GM21723 (cell line): Measurements from ENCODE around the gene GSTM5.
"Not testable (repeated sequence)": the region's sequence is repeated elsewhere in the genome, so short reads cannot be mapped to it uniquely, and the experiment has no call there.

Experiments used
- ATAC-seq: cut with Tn5 transposase; IDR thresholded peaks from one replicate; pipeline ENCODE4 v1.9.1; 2021; ENCODE audit warnings: mild to moderate bottlenecking, moderate library complexity; ENCODE audit not compliant: unreplicated experiment

The GSTM5 gene

DNA sequence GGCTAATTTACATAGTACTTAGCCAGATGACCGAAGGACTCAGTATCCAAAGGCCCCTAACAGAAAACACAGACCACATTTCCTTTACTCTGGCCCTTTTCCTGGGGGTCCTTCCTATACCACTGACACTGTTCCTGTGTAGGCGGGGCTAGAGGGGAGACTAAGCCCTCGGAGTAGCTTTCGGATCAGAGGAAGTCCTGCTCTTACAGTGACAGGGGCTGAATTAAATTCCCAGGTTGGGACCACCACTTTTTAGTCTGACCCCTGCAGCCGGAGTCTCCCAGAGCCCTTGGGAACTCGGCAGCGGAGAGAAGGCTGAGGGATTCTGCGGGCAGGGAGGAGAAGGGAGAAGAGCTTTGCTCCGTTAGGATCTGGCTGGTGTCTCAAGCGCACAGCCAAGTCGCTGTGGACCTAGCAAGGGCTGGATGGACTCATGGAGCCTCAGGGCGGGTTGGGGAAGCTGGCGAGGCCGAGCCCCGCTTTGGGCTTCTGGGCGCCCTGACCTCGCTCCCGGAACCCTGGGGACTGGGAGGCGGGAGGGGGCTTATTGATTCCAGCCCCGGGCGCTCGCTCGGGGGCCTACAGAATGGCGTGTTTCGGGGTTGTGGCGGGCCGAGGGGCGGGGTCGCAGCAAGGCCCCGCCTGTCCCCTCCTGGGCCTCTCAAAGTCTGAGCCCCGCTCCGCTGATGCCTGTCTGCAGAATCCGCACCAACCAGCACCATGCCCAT, at the start of gene GSTM5:
Gene GSTM5 (plus strand): TSS at position 659 of the 728 bp plus-strand sequence. CDS start 62 bp downstream, at position 721.
- ATAC-seq = not testable (repeated sequence)

DNA sequence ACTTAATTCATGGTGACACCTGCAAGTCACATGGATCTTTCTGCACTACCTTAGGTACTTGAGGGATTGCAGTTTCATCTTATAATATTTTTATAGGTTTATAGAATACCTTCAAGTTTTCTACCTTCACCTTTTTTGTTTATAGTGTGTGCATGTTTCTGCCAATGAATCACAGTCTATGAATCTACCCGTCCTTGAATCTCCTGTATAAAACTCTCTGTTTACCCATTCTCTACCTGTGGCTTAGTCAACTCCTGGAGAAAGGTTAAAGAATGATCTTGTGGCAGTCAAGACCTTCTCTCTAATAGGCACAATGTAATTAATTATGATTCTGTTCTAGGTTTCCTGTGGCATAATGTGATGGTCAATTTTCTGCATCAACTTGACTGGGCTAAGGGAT, 47.4 kb upstream of the GSTM5 start:
- no peak for ATAC-seq

DNA sequence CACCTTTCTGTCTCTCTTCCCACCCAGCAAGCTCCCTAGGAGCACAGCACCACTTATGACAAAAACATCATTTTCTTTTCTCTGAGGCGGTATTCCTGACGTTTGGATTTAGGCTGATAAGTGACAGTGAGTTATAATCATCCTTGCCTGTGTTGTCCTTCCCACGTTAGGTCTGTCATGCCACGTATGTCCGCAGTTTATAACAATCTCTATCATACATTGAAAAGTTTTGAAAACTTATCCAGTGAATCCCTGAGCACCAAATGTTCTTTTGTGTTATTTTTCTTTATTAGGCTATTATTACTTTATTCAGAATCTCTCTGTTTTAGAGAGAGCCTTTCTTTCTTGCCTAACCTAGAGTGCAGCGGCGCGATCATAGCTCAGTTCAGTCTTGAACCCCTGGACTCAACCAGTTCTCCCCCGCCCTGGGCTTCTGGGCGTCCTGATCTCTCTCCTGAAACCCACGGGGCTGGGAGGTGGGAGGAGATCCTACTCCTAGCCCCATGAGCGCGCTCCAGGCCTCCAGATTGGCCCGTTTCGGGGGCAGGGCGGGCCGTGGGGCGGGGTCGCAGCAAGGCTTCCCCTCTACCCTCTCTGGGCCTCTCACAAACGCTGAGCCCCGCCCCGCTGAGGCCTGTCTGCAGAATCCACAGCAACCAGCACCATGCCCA, 44.5 kb upstream of the GSTM5 start, which contains the start of gene GSTM2:
Gene GSTM2 (plus strand): TSS at position 606 of the 671 bp plus-strand sequence. CDS start 59 bp downstream, at position 665.
- peak; percentile 99 for ATAC-seq

DNA sequence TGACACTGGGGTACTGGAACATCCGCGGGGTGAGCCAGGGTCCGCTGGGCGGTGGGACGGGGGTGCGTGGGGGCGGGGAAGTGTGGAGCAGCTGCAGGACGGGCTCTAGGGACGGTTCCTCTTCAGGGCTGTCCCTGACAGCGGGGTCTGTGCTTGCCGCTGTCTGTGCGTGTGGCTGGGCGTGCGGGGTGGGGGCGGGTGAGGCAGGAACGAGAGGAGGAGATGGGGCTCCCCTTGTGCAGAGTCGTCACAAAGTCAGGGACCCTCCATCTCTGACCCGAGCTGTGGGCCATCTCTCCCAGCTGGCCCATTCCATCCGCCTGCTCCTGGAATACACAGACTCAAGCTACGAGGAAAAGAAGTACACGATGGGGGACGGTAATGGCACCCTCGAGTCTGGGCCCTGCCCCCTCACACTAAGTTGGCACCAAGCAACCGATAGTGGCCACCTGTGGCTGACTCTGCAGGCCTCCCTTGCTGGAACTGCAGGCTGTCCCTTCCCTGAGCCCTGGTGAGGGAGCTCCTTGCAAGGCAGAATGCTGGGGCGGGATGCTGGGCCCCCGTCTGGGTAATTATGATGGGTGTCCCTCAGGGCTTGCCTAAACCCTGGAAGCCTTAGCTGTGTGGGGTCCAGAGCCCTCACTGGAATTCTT, 43.8 kb upstream of the GSTM5 start:
- ATAC-seq = peak; percentile 29

DNA sequence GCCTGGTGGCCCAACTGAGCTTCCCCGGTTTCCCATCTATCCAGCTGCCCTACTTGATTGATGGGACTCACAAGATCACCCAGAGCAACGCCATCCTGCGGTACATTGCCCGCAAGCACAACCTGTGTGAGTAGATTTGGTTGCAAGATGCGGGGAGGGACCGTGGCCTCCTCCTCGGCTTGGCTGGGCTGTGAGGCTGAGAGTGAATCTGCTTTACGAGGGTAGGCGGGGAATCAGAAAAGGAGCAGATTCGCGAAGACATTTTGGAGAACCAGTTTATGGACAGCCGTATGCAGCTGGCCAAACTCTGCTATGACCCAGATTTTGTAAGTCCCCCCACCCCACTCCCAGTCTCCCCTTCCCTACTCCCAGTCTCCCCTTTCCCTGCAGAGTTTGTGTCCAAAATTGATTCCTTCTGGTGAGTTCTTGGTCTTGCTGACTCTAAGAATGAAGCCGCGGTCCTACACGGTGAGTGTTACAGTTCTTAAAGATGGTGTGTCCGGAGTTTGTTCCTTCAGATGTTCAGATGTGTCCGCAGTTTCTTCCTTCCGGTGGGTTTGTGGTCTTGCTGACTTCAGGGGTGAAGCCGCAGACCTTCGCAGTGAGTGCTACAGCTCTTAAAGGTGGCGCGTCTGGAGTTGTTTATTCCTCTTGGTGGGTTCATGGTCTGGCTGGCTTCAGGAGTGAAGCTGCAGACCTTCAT, 42.7 kb upstream of the GSTM5 start:
- ATAC-seq = no peak

DNA sequence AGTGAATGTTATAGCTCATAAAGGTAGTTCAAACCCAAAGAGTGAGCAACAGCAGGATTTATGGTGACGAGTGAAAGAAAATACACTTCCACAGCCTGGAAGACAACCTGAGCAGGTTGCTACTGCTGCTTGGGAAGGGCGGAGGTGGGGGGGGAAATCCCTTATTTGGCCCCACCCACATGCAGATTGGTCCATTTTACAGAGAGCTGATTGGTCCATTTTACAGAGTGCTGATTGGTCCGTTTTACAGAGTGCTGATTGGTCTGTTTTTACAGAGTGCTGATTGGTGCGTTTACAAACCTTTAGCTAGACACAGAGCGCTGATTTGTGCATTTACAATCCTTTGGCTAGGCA, 42.1 kb upstream of the GSTM5 start:
- not testable (repeated sequence) for ATAC-seq

DNA sequence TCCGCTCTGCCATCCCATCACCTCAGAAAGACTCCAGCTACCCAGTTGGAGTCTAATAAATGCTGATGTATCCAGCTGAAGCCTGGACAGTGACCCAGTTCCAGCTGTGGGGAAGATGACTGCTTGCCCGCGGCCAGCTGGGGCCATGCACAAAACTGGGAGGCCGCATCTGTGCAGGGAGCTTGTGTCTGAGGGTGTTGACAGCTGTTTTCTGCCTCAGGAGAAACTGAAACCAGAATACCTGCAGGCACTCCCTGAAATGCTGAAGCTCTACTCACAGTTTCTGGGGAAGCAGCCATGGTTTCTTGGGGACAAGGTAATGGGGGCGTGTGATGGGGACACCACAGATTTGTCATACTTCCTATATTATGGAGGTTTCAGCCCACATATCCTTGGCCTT, 41.0 kb upstream of the GSTM5 start:
- ATAC-seq = no peak

DNA sequence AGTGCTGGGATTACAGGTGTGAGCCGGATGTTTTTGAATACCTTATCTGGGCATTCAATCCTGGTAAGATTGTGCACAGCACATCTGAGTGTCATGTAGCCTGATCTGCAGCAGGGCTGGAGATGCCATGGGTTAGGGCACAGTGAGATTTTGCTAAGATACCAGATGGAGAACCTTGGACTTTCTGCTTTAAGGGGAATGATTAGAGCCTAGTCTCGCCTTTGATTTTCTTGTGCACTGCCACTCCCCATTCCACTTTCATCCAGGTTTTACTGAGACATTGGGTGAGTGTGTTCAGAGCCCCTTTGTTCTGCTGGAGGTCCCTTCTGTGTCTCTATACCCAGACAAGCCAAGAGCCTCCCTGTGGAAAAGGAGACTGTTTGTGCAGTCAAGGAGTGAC, 38.2 kb upstream of the GSTM5 start:
- not testable (repeated sequence) for ATAC-seq

DNA sequence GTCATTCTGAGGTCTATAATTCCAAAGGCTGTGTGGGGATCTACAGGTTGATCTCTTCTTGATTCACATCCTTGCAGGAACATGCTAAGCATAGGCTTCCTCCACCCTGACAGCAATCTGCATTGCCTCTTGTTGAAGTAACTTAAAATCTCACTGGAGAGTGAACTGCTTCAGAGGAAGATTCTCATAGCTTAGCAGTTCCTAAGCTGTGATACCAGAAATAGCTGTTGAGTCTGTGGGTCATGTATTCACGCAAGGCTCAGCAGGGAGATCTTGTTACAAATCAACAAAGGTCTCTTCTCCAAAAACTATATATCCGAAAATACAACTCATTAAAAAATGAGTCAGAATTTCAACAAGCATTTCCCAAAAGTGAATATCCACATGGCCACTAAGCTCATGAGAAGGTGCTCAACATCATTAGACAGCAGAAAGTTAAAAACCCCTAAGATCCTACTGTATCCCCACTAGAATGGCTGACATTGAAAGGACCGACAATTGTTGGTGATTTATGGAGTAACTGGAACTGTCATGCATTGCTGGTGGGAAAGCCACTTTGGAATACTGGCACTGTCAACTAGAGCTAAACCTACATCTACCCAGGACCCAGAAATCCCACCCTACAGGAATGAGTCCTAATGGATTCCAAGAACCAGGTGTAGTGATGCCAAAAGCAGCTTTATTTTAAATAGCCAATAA, 35.2 kb upstream of the GSTM5 start:
- ATAC-seq = not testable (repeated sequence)

DNA sequence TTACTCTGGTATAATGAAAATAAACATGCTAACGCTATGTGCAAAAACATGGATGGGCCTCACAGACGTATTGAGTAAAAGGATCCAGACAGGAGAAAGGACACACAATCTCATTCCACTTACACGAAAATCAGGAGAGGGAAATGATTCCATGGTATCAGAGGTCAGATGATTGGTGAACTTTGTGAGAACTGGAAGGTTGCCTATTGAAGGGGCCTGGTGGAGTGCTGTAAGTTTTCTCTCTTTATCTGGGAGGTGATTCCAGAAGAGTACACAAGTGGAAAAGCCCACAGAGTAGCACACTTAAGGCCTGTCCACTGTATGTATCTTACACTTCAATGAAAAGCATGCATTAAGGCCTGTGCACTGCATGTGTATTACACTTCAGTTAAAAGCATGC, 34.6 kb upstream of the GSTM5 start:
- ATAC-seq = no peak

DNA sequence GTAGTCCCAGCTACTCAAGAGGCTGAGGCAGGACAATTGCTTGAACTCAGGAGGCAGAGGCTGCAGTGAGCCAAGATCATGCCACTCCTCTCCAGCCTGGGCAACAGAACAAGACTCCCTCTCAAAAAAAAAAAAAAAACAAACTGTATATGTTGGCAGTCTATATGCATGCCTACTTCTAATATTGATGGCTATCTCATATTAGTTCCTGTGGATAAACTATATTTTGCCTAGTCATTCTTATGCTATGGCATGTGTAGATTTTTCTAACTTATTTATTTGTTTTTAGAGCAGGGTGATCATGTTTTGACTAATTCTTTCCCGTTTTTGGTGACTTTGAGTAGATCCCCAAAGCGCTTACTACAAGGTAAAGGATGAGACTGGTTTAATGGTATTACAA, 33.4 kb upstream of the GSTM5 start:
- not testable (repeated sequence) for ATAC-seq

DNA sequence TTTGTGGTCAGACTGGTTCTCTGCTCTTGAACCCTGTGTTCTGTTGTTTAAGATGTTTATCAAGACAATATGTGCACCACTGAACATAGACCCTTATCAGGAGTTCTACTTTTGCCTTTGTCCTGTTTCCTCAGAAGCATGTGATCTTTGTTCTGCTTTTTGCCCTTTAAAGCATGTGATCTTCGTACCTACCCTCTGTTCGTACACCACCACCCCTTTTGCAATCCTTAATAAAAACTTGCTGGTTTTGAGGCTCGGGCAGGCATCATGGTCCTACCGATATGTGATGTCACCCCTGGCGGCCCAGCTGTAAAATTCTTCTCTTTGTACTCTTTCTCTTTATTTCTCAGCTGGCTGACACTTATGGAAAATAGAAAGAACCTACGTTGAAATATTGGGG, 27.3 kb upstream of the GSTM5 start:
- ATAC-seq = not testable (repeated sequence)

DNA sequence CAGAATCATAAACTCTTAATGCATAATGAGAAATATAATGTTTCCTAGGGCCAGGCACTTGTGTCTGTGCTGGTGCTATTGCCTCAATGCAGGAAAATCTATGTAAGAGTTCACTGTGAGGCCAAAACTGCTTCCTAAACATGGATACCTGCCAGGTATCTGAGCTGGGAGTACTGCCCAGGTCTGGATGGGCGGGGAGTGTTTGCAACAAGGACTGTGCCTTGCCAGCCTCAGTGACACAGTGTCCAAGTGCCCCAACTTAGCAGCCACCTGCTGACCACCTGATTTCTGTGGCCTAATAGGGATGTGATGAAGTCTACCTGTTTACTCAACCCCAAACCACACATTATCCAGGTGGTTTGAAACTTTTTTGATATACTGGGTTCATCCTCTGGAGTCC, 26.7 kb upstream of the GSTM5 start:
- not testable (repeated sequence) for ATAC-seq

DNA sequence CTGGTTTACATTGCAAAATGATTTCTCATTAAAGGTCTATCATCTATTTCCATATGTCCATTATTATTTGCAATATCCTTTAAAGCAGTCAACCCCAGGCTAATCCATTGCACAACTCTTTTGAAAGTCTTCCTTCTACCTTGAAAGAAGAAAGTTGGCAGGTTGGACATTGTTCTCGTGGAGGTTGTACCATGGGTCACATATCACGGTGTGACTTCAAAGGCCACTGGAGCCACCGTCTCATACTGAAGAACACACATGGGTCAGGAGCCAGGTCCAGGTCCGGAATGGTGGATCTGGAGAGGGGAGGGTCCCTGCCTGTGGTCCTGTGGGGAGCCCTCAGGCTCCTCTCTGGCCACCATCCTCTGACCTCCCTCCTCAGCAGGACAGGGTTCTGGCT, 26.2 kb upstream of the GSTM5 start:
- not testable (repeated sequence) for ATAC-seq

DNA sequence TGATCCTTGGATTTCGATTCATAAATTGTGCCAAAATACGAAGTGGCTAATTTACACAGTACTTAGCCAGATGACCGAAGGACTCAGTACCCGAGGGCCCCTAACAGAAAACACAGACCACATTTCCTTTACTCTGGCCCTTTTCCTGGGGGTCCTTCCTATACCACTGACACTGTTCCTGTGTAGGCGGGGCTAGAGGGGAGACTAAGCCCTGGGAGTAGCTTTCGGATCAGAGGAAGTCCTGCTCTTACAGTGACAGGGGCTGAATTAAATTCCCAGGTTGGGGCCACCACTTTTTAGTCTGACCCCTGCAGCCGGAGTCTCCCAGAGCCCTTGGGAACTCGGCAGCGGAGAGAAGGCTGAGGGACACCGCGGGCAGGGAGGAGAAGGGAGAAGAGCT, 24.9 kb upstream of the GSTM5 start:
- not testable (repeated sequence) for ATAC-seq

DNA sequence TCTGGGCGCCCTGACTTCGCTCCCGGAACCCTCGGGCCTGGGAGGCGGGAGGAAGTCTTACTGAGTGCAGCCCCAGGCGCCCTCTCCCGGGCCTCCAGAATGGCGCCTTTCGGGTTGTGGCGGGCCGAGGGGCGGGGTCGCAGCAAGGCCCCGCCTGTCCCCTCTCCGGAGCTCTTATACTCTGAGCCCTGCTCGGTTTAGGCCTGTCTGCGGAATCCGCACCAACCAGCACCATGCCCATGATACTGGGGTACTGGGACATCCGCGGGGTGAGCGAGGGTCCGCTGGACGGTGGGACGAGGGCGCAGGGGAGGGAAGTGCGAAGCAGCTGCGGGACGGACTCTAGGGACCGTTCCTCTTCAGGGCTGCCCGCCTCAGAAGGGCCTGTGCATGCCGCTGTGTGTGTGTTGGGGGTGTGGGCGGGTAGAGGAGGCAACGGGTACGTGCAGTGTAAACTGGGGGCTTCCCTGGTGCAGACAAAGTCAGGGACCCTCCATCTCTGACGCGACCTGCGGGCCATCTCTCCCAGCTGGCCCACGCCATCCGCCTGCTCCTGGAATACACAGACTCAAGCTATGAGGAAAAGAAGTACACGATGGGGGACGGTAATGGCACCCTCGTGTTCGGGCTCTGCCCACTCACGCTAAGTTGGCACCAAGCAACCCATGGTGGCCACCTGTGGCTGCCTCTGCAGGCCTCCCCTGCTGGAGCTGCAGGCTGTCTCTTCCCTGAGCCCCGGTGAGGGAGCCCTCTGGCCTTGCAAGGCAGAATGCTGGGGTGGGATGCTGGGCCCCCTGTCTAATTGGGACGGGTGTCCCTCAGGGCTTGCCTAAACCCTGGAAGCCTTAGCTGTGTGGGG, 24.2 kb upstream of the GSTM5 start, which contains the start of gene GSTM1:
Gene GSTM1 (plus strand): TSS at position 177 of the 859 bp plus-strand sequence. CDS start 57 bp downstream, at position 234.
- ATAC-seq = no peak

DNA sequence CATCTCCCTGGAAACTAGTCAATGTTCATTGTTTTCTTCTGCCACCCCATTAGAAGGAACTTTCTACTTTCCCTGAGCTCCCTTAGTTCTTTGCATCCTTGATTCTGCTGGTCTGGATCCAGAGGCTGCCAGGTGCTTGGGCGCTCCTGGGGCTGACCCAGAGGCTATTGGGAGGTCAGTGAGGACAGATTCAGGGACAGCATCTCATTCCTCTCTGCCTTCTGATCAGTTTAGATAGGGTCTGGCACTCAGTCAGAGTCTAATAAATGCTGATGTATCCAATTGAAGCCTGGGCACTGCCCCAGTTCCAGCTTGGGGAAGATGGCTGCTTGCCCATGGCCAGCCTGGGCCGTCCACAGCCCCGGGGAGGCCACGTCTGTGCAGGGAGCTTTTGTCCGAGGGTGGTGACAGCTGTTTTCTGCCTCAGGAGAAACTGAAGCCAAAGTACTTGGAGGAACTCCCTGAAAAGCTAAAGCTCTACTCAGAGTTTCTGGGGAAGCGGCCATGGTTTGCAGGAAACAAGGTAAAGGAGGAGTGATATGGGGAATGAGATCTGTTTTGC, 22.1 kb upstream of the GSTM5 start:
- ATAC-seq = no peak

DNA sequence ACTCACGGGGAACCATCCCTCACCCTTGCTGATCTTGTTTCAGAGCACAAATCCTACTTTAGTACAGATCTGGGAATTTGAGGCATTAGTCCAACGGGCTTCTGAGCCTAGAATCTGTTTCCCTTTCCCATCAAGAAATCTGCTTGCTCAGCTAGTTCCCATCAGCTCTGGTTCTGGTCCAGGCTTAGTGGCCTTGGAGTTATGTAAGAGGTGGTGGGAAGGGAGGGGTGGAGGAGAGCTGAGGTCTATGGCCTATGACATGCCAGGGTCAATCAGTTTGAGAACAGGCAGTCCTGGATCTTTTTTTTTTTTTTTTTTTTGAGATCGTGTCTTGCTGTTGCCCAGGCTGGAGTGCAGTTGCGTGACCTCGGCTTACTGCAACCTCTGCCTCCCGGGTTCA, 20.3 kb upstream of the GSTM5 start:
- ATAC-seq = no peak

DNA sequence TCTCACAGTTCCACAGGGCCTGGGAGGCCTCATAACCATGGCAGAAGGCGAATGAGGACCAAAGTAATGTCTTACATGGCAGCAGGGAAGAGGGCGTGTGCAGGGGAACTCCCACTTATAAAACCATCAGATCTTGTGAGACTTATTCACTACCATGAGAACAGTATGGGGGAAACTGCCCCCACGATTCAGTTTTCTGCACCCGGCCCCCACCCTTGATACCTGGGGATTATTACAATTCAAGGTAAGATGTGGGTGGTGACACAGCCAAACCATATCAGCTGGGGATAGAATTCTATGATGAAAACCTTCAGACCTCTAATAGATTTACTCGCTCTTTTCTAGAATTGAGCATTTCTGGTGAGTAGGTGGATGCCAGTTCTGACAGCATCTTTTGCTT, 17.7 kb upstream of the GSTM5 start:
- ATAC-seq = not testable (repeated sequence)
